Loucy (cell line): ENCODE measurements around the gene RUVBL1.

Source experiments
- CTCF ChIP-seq: fragments of 200-600 bp; sonication (generic); conservative IDR thresholded peaks from 2 replicates; pipeline ENCODE4 v1.5.1; 2014; ENCODE audit warnings: mild to moderate bottlenecking, antibody characterized with exemption, low read length
- EZH2phosphoT487 ChIP-seq: fragments of 200-600 bp; IDR thresholded peaks from 2 replicates; pipeline ENCODE4 v1.6.1; 2018; ENCODE audit warnings: antibody characterized with exemption, mild to moderate bottlenecking, moderate library complexity, borderline replicate concordance

GRCh38 chr3:128128251-128128650, 4.6 kb upstream of the RUVBL1 start:
- TF ChIP-seq CTCF (no peak), EZH2phosphoT487 (no peak)
